Activated B cell treated with CpG ODN at 0.5 μM for 24 hours (primary cell): ENCODE data around the gene ATP1A1. TPM values are rescaled to one million over a fixed set of nuclear protein-coding genes. Genes with fewer than 3 reads are reported as not detected.

Experiments
- ATAC-seq: fragments of 200-7000 bp; cut with Tn5 transposase; one replicate; pipeline ENCODE4 v1.10.0; 2021; ENCODE audit warnings: low read depth, mild to moderate bottlenecking, moderate library complexity
- CTCF ChIA-PET: fragments of 350-600 bp; sonication (Branson Sonifier 250); formaldehyde crosslinking; loops from one replicate; lab custom pipeline; 2021; ENCODE audit warnings: antibody characterized with exemption; lab: Charles Lee
- POLR2A ChIA-PET: fragments of 350-600 bp; sonication (Branson Sonifier 250); formaldehyde crosslinking; loops from one replicate; lab custom pipeline; 2021; ENCODE audit warnings: antibody characterized with exemption; lab: Charles Lee
- DNase-seq: peaks from one replicate; pipeline ENCODE4 v3.0.0; 2022
- H3K27ac Mint-ChIP-seq: one replicate; pipeline ENCODE4 v1.8.0; 2020; ENCODE audit warnings: mixed read lengths
- H3K27me3 Mint-ChIP-seq: one replicate; pipeline ENCODE4 v1.8.0; 2021; ENCODE audit warnings: mixed read lengths
- H3K36me3 Mint-ChIP-seq: one replicate; pipeline ENCODE4 v1.8.0; 2021; ENCODE audit warnings: low read depth, mixed read lengths
- H3K4me1 Mint-ChIP-seq: one replicate; pipeline ENCODE4 v1.8.0; 2021; ENCODE audit warnings: mixed read lengths
- H3K4me3 Mint-ChIP-seq: one replicate; pipeline ENCODE4 v1.8.0; 2020; ENCODE audit warnings: mild to moderate bottlenecking, mixed read lengths
- H3K9me3 Mint-ChIP-seq: one replicate; pipeline ENCODE4 v1.8.0; 2020; ENCODE audit warnings: mixed read lengths
- CTCF ChIP-seq: fragments of 200-600 bp; IDR thresholded peaks from one replicate; pipeline ENCODE4 v1.8.0; 2022; ENCODE audit warnings: antibody characterized with exemption, mild to moderate bottlenecking
- intact Hi-C: fragments of 100-400 bp; cut with micrococcal nuclease; formaldehyde crosslinking; loops from one replicate; pipeline ENCODE4 v1.15.1; 2024
- total RNA-seq: library from RNA; stranded (reverse); gene quantifications from 2 replicates; pipeline ENCODE4 v1.2.3, GENCODE V29; 2022

ATP1A1 gene
- total RNA-seq, 1 donor from 2014 or later, result 151 TPM

- no peak overlapping the region for H3K27ac Mint-ChIP-seq
- H3K9me3 Mint-ChIP-seq, result no peaks in the 10 kb centered on the region
- no peak for DNase-seq
- no peaks in the 10 kb centered on the region for H3K4me1 Mint-ChIP-seq
- peaks cover 11% of the 10 kb centered on the region for H3K27me3 Mint-ChIP-seq
- no peak for ATAC-seq
- ChIA-PET POLR2A (no interaction called here), CTCF (no interaction called here)
- H3K4me3 Mint-ChIP-seq, result no peak overlapping the region
- no peak for TF ChIP-seq CTCF
- H3K36me3 Mint-ChIP-seq, result no peaks in the 10 kb centered on the region
- intact Hi-C loops, result no loop called here
Observed at GRCh38 chr1:116335850-116336624, 37.0 kb upstream of the ATP1A1 start.

GRCh38 chr1:116337398-116337797 lies 35.6 kb upstream of the ATP1A1 start:
- no peak for TF ChIP-seq CTCF
- ATAC-seq, result no peak
- no peaks in the 10 kb centered on the region for H3K9me3 Mint-ChIP-seq
- H3K4me1 Mint-ChIP-seq, result no peaks in the 10 kb centered on the region
- intact Hi-C loops, result no loop called here
- DNase-seq, result no peak
- no peak overlapping the region for H3K27ac Mint-ChIP-seq
- CTCF ChIA-PET, result no interaction called here
- POLR2A ChIA-PET, result no interaction called here
- no peaks in the 10 kb centered on the region for H3K36me3 Mint-ChIP-seq
- H3K27me3 Mint-ChIP-seq, result peaks cover 11% of the 10 kb centered on the region
- H3K4me3 Mint-ChIP-seq, result no peak overlapping the region

- no peak for TF ChIP-seq CTCF
- ATAC-seq (no peak), DNase-seq (no peak)
- ChIA-PET POLR2A (no interaction called here), CTCF (no interaction called here)
- H3K27ac Mint-ChIP-seq, result no peak overlapping the region
- H3K36me3 Mint-ChIP-seq, result no peaks in the 10 kb centered on the region
- intact Hi-C loops, result no loop called here
- no peak overlapping the region for H3K4me3 Mint-ChIP-seq
- H3K4me1 Mint-ChIP-seq, result no peaks in the 10 kb centered on the region
- no peaks in the 10 kb centered on the region for H3K9me3 Mint-ChIP-seq
- peaks cover 15% of the 10 kb centered on the region for H3K27me3 Mint-ChIP-seq
Observed at GRCh38 chr1:116338400-116338799, 34.6 kb upstream of the ATP1A1 start.

GRCh38 chr1:116340506-116341231 lies 32.4 kb upstream of the ATP1A1 start:
- no peaks in the 10 kb centered on the region for H3K36me3 Mint-ChIP-seq
- DNase-seq, result no peak
- no peaks in the 10 kb centered on the region for H3K4me1 Mint-ChIP-seq
- peaks cover 22% of the 10 kb centered on the region for H3K27me3 Mint-ChIP-seq
- no peak overlapping the region for H3K27ac Mint-ChIP-seq
- H3K9me3 Mint-ChIP-seq, result no peaks in the 10 kb centered on the region
- CTCF ChIA-PET, result no interaction called here
- intact Hi-C loops, result loop anchor here (1.0 kb wide), 1 partner anchor 31 kb away; no protein-coding TSS in a partner anchor
- H3K4me3 Mint-ChIP-seq, result no peak overlapping the region
- no peak for ATAC-seq
- POLR2A ChIA-PET, result no interaction called here
- TF ChIP-seq CTCF, result no peak

- CTCF ChIA-PET, result no interaction called here
- no peaks in the 10 kb centered on the region for H3K4me1 Mint-ChIP-seq
- TF ChIP-seq CTCF, result no peak
- no peak overlapping the region for H3K27ac Mint-ChIP-seq
- intact Hi-C loops, result no loop called here
- H3K9me3 Mint-ChIP-seq, result no peaks in the 10 kb centered on the region
- DNase-seq (no peak), ATAC-seq (no peak)
- no peak overlapping the region for H3K4me3 Mint-ChIP-seq
- POLR2A ChIA-PET, result no interaction called here
- H3K36me3 Mint-ChIP-seq, result no peaks in the 10 kb centered on the region
- peaks cover 18% of the 10 kb centered on the region for H3K27me3 Mint-ChIP-seq
Observed at GRCh38 chr1:116343019-116343418, 30.0 kb upstream of the ATP1A1 start.
